ENCODE data around the gene PPFIA4.

- TF ChIP-seq EZH2 (optimal IDR thresholded peaks at IDR 0.05; ENCODE audit: low read depth, low read length) (no peak), CTCF (IDR thresholded peaks at IDR 0.05; ENCODE audit: low read length) (no peak)
Measured at GRCh38 chr1:203026031-203026665, at the start of gene PPFIA4.

Measured in MM.1S (cell line).